ENCODE results near the gene PRR14.
A peak's percentile ranks its signal among the peaks of the same experiment; 100 is the strongest.

The PRR14 gene

DNA sequence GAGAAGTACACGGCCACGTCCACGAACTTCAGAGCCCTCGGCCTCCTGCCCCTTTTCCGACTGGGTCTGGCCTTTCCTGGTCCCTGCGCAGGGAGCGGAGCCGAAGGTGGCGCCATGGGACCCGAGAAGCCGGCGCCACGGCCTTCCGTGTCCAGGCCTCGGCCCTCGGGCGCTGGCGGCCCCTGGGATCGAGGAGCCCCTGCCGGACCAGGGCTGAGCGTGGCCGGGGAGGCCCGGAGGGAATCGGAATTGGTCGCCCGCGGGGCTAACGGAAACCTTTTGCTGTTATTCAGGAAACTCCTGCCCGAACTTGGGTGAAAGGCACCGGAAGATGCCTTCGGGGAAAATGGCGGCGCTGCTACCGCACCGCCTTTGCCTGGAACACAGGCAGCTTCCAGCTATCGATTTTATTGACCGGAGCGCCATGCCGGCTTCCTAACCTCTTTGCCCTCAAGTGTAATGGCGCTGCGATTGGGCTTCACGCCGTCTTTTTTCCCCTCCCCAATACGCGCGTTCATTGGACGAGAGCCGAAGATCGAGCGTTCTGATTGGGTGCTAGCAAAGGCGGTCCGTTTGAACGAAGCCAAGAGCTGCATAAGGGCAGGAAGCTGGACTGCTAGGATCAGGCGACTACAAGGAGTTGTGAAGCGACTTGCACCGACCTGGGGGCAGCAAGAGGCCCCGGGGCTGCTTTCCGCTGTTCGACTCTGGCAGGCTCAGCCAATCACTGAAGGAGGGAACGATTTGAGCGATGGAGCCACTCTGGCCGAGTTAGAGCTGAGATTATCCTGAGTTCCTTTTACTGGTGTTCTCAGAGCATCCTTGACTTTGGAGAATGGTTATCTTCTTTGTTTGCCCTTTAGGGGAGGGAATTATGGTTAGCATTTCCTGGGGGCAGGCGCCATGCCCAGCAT, 40.6 kb upstream of the PRR14 start, which contains the start of gene ZNF689:
Gene ZNF689, minus strand, starts transcription at position 464 of the 914 bp plus-strand sequence. Its CDS starts 348 bp downstream, at position 116.
- peak within 1 kb of the TSS; percentile 97 for H4K91ac ChIP-seq (ENCODE audit: low read length)
- no peaks in the 10 kb centered on the region for H3K27me3 ChIP-seq (ENCODE audit: control insufficient read depth in 1 of 2, insufficient read depth in 1 of 2, low read length in 2 of 2)
- H4K8ac ChIP-seq (ENCODE audit: low read length): peak within 1 kb of the TSS; percentile 99
- H3K4me2 ChIP-seq (ENCODE audit: low read length, poor library complexity, severe bottlenecking): peak within 1 kb of the TSS; percentile 99
- peak within 1 kb of the TSS; percentile 94 to 99 for H3K14ac ChIP-seq (ENCODE audit: low read length in 2 of 2)
- peak within 1 kb of the TSS in 1 of 2 experiments; percentile 60 for H3K23ac ChIP-seq (ENCODE audit: low read length in 2 of 2)
- H3K4me3 ChIP-seq (ENCODE audit: insufficient read depth in 1 of 2, low read depth in 1 of 2, low read length in 2 of 2): peak within 1 kb of the TSS; percentile 87 to 88
- no peaks in the 10 kb centered on the region for H3K9me3 ChIP-seq (ENCODE audit: control insufficient read depth, low read length)
- DNase-seq: peak; percentile 98
- peak within 1 kb of the TSS; percentile 84 for H2BK5ac ChIP-seq (ENCODE audit: low read depth, low read length, poor library complexity, severe bottlenecking)
- peak within 1 kb of the TSS in 1 of 2 experiments; percentile 81 for H2BK12ac ChIP-seq (ENCODE audit: low read length in 2 of 2)
- peak within 1 kb of the TSS; percentile 80 to 98 for H3K4ac ChIP-seq (ENCODE audit: low read depth in 1 of 2, low read length in 2 of 2)
- H2BK15ac ChIP-seq (ENCODE audit: low read depth, poor library complexity, severe bottlenecking): peak within 1 kb of the TSS; percentile 28
- H3K36me3 ChIP-seq (ENCODE audit: control insufficient read depth in 1 of 2, insufficient read depth in 2 of 2, low read depth in 1 of 2, low read length in 2 of 2): peaks cover 16 to 31% of the 10 kb centered on the region in 2 experiments
- peak within 1 kb of the TSS; percentile 67 for H2AK5ac ChIP-seq (ENCODE audit: low read length, severe bottlenecking)
- peak within 1 kb of the TSS; percentile 89 for H2BK120ac ChIP-seq (ENCODE audit: low read depth, low read length)
- H3K4me1 ChIP-seq (ENCODE audit: control insufficient read depth, insufficient read depth, low read depth, low read length): peaks cover 6% of the 10 kb centered on the region
- H3K18ac ChIP-seq (ENCODE audit: low read depth in 1 of 2, low read length in 2 of 2): peak within 1 kb of the TSS; percentile 95 to 100
- peak within 1 kb of the TSS; percentile 97 for H2AFZ ChIP-seq (ENCODE audit: low read depth, low read length)
- under 1% methylated on average over 62 of the region's 63 CpGs for WGBS
- H3K9ac ChIP-seq (ENCODE audit: low read length): peak within 1 kb of the TSS; percentile 98
- peak within 1 kb of the TSS; percentile 97 for H3K27ac ChIP-seq (ENCODE audit: low read length, poor library complexity, severe bottlenecking)
- H3K79me1 ChIP-seq (replicated peaks; ENCODE audit: low read length, poor library complexity, severe bottlenecking): peaks cover 22% of the 10 kb centered on the region

DNA sequence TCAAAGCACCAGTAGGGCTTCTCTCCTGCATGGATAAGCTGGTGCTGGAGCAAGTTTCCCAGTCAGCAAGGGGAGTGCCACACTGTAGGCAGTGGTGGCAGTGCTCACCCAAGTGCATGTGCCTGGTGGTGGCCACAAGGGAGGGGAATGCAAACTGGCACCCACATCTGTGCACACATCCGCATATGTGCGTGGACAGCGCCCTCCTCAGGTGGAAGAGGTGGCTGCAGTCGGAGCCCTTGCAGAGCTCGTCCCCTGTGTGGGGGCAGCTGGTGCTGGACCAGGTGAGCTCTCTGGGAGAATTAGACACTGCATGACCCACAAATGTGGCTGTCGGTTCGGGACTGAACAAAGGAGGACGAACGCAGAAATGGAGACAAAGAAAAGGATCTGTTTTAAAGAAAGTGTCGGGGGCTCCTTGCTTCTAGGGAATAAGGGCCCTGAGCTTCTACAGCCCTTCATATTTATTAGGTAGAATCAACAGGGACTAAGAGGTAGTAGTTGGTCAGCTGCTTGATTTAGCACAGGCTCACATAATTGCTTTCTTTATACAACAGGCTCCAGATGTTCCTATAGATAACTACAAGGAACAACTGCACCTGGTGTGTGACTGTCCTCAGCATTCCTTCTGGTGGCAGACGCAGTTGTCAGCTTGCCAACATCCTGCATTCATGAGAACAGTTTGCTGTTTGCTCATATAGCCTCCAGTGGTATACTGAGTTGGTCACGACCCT, 35.2 kb upstream of the PRR14 start:
- no peak overlapping the region for H3K14ac ChIP-seq (ENCODE audit: low read length in 2 of 2)
- no peak overlapping the region for H2AK5ac ChIP-seq (ENCODE audit: low read length, severe bottlenecking)
- H3K9ac ChIP-seq (ENCODE audit: low read length): no peak overlapping the region
- H3K9me3 ChIP-seq (ENCODE audit: control insufficient read depth, low read length): no peaks in the 10 kb centered on the region
- H2BK15ac ChIP-seq (ENCODE audit: low read depth, poor library complexity, severe bottlenecking): no peak overlapping the region
- H3K18ac ChIP-seq (ENCODE audit: low read depth in 1 of 2, low read length in 2 of 2): no peak overlapping the region
- no peak overlapping the region for H2BK120ac ChIP-seq (ENCODE audit: low read depth, low read length)
- no peak overlapping the region for H2BK12ac ChIP-seq (ENCODE audit: low read length in 2 of 2)
- H3K36me3 ChIP-seq (ENCODE audit: control insufficient read depth in 1 of 2, insufficient read depth in 2 of 2, low read depth in 1 of 2, low read length in 2 of 2): no peaks in the 10 kb centered on the region
- WGBS: 44% methylated on average over 12 of the region's 12 CpGs
- no peak overlapping the region for H2AFZ ChIP-seq (ENCODE audit: low read depth, low read length)
- no peak overlapping the region for H2BK5ac ChIP-seq (ENCODE audit: low read depth, low read length, poor library complexity, severe bottlenecking)
- no peak overlapping the region for H3K23ac ChIP-seq (ENCODE audit: low read length in 2 of 2)
- H3K27ac ChIP-seq (ENCODE audit: low read length, poor library complexity, severe bottlenecking): no peak overlapping the region
- no peaks in the 10 kb centered on the region for H3K27me3 ChIP-seq (ENCODE audit: control insufficient read depth in 1 of 2, insufficient read depth in 1 of 2, low read length in 2 of 2)
- peaks cover under 1% of the 10 kb centered on the region for H3K79me1 ChIP-seq (replicated peaks; ENCODE audit: low read length, poor library complexity, severe bottlenecking)
- H3K4me2 ChIP-seq (ENCODE audit: low read length, poor library complexity, severe bottlenecking): no peak overlapping the region
- H4K8ac ChIP-seq (ENCODE audit: low read length): no peak overlapping the region
- peaks cover 9% of the 10 kb centered on the region for H3K4me1 ChIP-seq (ENCODE audit: control insufficient read depth, insufficient read depth, low read depth, low read length)
- H3K4me3 ChIP-seq (ENCODE audit: insufficient read depth in 1 of 2, low read depth in 1 of 2, low read length in 2 of 2): no peak overlapping the region
- DNase-seq: peak; percentile 32
- no peak overlapping the region for H3K4ac ChIP-seq (ENCODE audit: low read depth in 1 of 2, low read length in 2 of 2)
- no peak overlapping the region for H4K91ac ChIP-seq (ENCODE audit: low read length)

DNA sequence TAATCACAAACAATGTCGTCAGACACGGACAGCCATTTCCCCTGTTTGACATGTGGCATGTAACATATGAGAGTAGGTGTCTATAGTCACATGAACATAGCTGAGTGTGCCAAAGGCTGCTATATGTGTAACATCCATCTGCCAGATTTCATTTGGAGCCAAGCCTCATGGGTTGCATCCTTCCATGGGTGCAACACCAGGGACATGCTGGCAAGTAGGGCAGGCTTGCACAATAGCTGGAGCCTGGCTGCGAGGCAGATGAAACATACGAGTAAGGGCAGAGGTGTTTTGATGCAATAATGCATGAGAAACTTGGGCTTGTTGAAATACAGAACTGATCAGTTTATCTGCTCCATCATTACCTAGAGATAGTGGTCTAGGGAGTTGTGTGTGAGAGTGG, 31.6 kb upstream of the PRR14 start:
- WGBS: 92% methylated on average over 4 of the region's 4 CpGs

DNA sequence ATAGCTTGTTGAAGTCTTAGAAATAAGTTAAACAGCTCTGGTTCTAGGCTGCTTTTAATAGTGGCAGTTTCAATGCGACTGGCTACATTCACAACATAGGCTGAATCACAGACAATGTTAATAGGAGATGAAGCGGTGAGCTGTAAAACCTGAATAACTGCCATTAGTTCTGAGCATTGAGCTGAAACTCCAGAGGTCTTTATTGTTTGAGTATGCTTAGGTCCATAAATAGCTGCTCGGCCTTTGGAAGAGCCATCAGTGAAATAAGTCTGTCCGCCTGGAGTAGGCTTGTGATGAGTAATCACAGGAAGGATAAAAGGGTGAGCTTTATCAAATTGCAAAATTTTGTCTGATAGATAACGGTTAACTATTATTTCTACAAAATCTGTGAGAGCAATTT, 31.1 kb upstream of the PRR14 start:
- no peak overlapping the region for H2AFZ ChIP-seq (ENCODE audit: low read depth, low read length)
- no peak overlapping the region for H3K23ac ChIP-seq (ENCODE audit: low read length in 2 of 2)
- no peaks in the 10 kb centered on the region for H3K9me3 ChIP-seq (ENCODE audit: control insufficient read depth, low read length)
- H2BK5ac ChIP-seq (ENCODE audit: low read depth, low read length, poor library complexity, severe bottlenecking): no peak overlapping the region
- peaks cover 3 to 16% of the 10 kb centered on the region in 2 experiments for H3K27me3 ChIP-seq (ENCODE audit: control insufficient read depth in 1 of 2, insufficient read depth in 1 of 2, low read length in 2 of 2)
- H3K4me3 ChIP-seq (ENCODE audit: insufficient read depth in 1 of 2, low read depth in 1 of 2, low read length in 2 of 2): no peak overlapping the region
- no peak overlapping the region for H3K14ac ChIP-seq (ENCODE audit: low read length in 2 of 2)
- H3K27ac ChIP-seq (ENCODE audit: low read length, poor library complexity, severe bottlenecking): peak overlapping the region; percentile 15
- no peak overlapping the region for H3K4ac ChIP-seq (ENCODE audit: low read depth in 1 of 2, low read length in 2 of 2)
- H3K4me1 ChIP-seq (ENCODE audit: control insufficient read depth, insufficient read depth, low read depth, low read length): peaks cover 9% of the 10 kb centered on the region
- 90% methylated on average over 5 of the region's 5 CpGs for WGBS
- H4K91ac ChIP-seq (ENCODE audit: low read length): no peak overlapping the region
- H3K18ac ChIP-seq (ENCODE audit: low read depth in 1 of 2, low read length in 2 of 2): no peak overlapping the region
- H3K36me3 ChIP-seq (ENCODE audit: control insufficient read depth in 1 of 2, insufficient read depth in 2 of 2, low read depth in 1 of 2, low read length in 2 of 2): no peaks in the 10 kb centered on the region
- no peak overlapping the region for H2BK12ac ChIP-seq (ENCODE audit: low read length in 2 of 2)
- H3K4me2 ChIP-seq (ENCODE audit: low read length, poor library complexity, severe bottlenecking): no peak overlapping the region
- H2AK5ac ChIP-seq (ENCODE audit: low read length, severe bottlenecking): no peak overlapping the region
- no peak overlapping the region for H4K8ac ChIP-seq (ENCODE audit: low read length)
- H3K79me1 ChIP-seq (replicated peaks; ENCODE audit: low read length, poor library complexity, severe bottlenecking): no peaks in the 10 kb centered on the region
- no peak overlapping the region for H2BK120ac ChIP-seq (ENCODE audit: low read depth, low read length)
- H2BK15ac ChIP-seq (ENCODE audit: low read depth, poor library complexity, severe bottlenecking): no peak overlapping the region
- DNase-seq: no peak
- no peak overlapping the region for H3K9ac ChIP-seq (ENCODE audit: low read length)

More for the DNA sequence above, 31.6 kb upstream of the PRR14 start:
- H2BK120ac ChIP-seq (ENCODE audit: low read depth, low read length): no peak overlapping the region
- H3K27me3 ChIP-seq (ENCODE audit: control insufficient read depth in 1 of 2, insufficient read depth in 1 of 2, low read length in 2 of 2): peaks cover 3 to 16% of the 10 kb centered on the region in 2 experiments
- no peak overlapping the region for H3K9ac ChIP-seq (ENCODE audit: low read length)
- no peak overlapping the region for H2BK15ac ChIP-seq (ENCODE audit: low read depth, poor library complexity, severe bottlenecking)
- no peak overlapping the region for H2BK5ac ChIP-seq (ENCODE audit: low read depth, low read length, poor library complexity, severe bottlenecking)
- H3K4me3 ChIP-seq (ENCODE audit: insufficient read depth in 1 of 2, low read depth in 1 of 2, low read length in 2 of 2): no peak overlapping the region
- H3K9me3 ChIP-seq (ENCODE audit: control insufficient read depth, low read length): no peaks in the 10 kb centered on the region
- H3K18ac ChIP-seq (ENCODE audit: low read depth in 1 of 2, low read length in 2 of 2): no peak overlapping the region
- H3K4me2 ChIP-seq (ENCODE audit: low read length, poor library complexity, severe bottlenecking): no peak overlapping the region
- H2AFZ ChIP-seq (ENCODE audit: low read depth, low read length): no peak overlapping the region
- H3K36me3 ChIP-seq (ENCODE audit: control insufficient read depth in 1 of 2, insufficient read depth in 2 of 2, low read depth in 1 of 2, low read length in 2 of 2): no peaks in the 10 kb centered on the region
- peak overlapping the region; percentile 15 for H3K27ac ChIP-seq (ENCODE audit: low read length, poor library complexity, severe bottlenecking)
- no peak overlapping the region for H2BK12ac ChIP-seq (ENCODE audit: low read length in 2 of 2)
- no peak overlapping the region for H3K4ac ChIP-seq (ENCODE audit: low read depth in 1 of 2, low read length in 2 of 2)
- no peak overlapping the region for H4K8ac ChIP-seq (ENCODE audit: low read length)
- peaks cover 9% of the 10 kb centered on the region for H3K4me1 ChIP-seq (ENCODE audit: control insufficient read depth, insufficient read depth, low read depth, low read length)
- no peak for DNase-seq
- no peaks in the 10 kb centered on the region for H3K79me1 ChIP-seq (replicated peaks; ENCODE audit: low read length, poor library complexity, severe bottlenecking)
- no peak overlapping the region for H3K14ac ChIP-seq (ENCODE audit: low read length in 2 of 2)
- no peak overlapping the region for H2AK5ac ChIP-seq (ENCODE audit: low read length, severe bottlenecking)
- no peak overlapping the region for H4K91ac ChIP-seq (ENCODE audit: low read length)
- H3K23ac ChIP-seq (ENCODE audit: low read length in 2 of 2): no peak overlapping the region
